GM19452 (cell line): ENCODE measurements around the gene METRN.
"Not testable (repeated sequence)": the region's sequence is repeated elsewhere in the genome, so short reads cannot be mapped to it uniquely, and the experiment has no call there.

Experiments used
- ATAC-seq: cut with Tn5 transposase; IDR thresholded peaks from one replicate; pipeline ENCODE4 v1.9.1; 2021; ENCODE audit not compliant: unreplicated experiment

METRN gene

DNA sequence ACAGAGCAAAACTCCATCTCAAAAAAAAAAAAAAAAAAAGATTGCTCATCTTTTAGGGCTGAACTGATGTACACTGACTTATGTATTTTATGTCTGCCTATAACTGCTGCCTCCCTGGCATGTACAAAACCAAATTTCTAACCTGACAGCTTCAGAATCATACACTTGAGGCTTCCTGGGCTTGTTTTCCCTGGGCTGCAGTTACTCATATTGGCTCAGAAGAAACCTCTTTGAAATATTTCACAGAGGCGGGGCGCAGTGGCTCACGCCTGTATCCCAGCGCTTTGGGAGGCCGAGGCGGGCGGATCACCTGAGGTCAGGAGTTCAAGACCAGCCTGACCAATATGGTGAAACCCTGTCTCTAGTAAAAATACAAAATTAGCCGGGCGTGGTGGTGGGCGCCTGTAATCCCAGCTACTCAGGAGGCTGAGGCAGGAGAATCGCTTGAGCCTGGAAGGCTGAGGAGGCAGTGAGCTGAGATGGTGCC lies 39.2 kb downstream of the METRN start:
- ATAC-seq = not testable (repeated sequence)

DNA sequence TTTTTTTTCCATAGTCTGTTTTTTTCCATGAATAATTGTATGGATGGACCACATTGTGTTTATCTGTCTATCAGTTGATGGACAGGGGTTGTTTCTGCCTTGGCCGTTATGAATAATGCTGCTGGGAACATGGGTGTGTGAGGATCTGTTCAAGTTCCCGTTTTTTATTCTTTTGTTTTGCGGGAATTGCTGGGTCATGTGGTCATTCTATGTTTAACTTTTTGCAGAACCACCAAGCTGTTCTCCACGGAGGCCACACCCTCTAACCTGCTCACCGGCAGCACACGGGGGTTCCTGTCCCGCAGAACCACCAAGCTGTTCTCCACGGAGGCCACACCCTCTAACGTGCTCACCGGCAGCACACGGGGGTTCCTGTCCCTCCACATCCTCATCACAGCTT lies 39.7 kb downstream of the METRN start:
- no peak for ATAC-seq

DNA sequence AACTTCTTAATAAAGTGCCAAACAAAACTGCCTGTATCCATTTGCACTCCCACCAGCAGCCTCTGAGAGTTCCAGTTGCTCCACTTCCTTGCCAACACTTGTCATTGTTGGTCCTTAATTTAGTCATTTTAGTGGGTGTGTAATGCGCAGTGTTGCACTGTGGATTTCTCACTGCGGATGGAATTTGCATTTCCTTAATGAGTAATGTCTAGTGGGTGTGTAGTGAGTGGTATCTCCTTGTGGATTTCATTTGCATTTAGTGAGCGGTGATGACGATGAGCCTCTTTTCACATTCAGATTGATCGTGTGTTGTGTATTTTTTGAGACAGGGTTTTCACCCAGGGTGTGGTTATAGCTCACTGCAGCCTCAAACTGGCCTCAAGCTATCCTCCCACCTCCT lies 41.5 kb downstream of the METRN start:
- ATAC-seq = no peak

DNA sequence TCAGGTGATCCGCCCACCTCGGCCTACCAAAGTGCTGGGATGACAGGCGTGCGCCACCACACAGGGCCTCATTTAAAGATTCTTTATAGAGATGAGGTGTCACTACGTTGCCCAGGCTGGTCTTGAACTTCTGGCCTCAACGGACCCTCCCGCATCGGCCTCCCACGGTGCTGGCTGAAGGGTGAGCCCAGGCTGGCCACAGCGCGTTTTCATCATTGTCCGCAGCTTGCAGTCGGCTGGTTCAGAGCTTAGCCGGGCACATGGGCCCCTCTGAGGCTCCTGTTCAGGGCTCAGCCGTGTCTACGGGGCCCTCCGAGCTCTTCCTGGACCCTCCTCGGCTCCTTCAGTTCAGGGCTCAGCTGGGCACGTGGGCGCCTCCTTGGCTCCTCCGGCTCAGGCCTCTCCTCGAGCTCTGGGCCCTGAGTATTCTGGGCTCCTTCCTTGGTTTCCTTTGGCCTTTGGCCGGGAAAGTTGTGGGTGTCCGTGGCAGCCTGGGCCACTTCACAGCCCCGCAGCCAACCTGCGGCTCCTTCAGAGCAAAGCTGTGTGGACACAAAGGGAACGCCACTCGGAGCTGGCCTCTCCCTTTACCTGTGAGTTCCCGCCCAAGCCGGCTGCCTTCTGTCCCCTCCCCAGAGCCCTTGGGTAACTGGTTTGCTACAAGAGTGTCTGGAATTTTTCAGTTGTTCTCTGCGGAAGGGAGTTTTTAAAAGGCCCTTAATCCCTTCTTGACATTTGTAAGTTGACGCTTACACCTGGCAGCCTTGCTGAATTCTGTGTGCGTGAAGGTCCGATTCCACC lies 44.4 kb downstream of the METRN start:
- no peak for ATAC-seq

DNA sequence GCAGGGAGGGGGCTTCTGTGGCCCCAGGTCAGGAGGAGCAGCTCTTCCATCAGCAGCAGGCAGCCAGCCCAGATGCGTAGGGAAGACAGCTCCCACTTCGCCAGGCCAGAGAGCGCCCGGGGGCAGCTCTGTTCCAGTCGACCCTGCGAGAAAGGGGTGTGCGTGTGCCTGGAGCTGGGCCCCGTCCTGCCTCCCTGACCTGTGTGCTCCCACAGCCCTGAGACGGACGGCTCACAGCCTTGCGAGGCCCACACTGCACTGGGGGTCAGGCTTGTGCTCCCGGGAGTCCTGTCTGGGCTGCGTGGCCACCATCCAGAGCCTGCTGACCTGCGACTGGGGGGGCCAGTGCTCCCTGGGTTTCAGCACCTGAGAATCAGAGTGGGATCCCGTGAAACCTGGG lies 45.1 kb downstream of the METRN start:
- ATAC-seq = no peak

DNA sequence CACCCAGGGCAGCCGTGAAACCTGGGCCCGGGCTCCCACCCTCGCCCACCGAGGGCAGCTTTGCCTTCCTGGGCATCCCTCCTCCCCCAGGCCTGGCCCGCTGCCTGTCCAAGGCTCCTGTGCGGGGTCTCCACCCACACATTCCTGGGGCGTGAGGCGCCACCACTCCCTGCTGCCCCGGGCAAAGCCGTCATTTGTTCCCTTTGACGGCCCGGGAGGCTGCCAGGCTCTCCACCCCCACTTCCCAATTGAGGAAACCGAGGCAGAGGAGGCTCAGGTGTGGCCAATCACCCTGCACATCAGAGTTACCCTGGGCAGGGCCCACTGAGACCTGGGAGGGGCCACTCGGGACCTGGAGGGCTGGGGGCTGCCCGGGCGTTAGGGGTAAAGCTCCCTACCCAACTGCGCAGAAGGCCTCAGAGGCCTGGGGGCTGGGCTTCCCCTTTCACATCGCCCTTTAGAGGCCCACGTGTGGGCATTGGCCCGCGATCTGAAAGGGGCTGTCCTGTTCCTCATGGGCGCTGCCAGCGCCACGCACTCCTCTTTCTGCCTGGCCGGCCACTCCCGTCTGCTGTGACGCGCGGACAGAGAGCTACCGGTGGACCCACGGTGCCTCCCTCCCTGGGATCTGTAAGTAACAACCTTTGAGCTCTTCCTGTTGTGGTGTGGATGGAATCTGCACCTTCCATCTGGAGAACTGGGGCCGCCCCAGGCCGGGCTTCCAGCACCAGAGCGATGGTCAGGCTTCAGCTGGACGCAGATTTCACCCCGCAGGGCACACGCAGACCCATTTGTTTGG lies 45.8 kb downstream of the METRN start, which contains the start of gene MSLN:
TSS of gene MSLN (plus strand) at position 190 of the 799 bp plus-strand sequence. CDS start 1,947 bp downstream, outside the sequence.
- no peak for ATAC-seq

DNA sequence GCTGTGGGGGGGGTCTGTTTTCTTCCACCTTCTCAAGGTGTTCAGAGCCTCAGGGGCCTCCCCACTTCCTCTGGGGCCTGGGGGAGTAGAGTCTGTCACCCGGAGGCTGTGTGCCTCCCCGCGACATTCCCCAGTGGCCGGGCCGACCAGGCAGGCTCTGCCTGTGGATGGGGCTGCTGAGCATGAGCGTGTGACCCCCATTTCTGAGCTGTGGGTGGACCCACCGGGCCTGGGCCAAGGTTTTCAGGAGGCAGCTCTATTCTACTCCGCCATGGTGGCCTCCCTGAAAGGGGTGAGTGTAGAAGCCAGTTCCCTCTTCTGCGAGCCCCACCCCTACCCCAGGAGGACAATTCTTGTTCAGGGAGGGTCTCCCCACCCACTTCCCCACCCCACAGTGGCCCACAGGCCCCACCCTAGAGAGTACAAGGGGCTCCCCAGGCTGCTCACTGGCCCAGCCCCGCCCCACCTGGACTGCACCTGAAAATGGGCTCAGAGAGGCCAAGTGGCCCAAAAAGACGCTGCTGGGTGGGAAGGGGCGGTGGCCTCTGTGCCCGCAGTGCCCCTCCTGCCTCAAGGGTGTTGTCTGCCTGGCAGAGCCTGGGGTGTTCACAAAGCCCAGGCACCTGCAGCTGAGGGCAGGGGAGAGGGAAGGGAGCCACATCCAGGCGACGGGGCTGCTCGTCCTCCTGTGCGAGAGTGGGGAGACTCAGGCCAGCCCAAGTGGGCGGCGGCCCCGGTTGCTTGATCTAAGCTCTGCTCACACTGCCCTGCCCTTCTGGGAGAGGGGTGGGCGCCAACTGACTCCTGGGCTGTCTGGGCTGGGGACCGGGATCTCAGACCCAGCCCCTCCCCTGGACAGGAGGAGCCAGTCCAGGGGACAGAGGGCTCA lies 47.0 kb downstream of the METRN start:
- ATAC-seq = no peak

DNA sequence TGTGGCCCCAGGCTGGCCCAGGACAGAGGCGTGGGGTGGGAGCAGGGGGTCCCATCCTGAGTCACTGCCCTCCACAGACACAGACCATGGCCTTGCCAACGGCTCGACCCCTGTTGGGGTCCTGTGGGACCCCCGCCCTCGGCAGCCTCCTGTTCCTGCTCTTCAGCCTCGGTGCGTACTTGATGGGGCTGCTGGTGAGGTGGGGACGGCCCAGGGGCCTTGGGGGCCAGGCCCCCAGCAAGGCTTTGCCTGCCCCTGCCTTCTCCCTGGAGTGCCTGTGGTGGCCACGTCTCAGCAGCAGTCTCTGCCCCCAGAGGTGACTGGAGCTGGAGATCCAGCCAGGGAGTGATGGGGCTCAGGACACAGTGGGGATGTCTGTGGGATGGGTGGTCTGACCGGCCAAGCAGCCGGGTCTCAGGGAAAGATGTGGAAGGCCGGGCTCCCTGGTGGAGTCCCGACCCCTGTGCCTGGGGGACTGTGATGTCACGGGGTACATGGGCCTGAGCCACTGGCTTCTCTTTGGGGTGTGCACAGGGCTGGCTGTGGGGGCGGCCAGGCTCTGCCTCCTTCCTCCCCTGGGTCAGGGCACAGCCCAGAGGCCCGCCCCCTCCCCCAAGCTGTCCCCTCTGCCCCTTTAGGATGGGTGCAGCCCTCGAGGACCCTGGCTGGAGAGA lies 47.8 kb downstream of the METRN start:
- ATAC-seq = no peak

DNA sequence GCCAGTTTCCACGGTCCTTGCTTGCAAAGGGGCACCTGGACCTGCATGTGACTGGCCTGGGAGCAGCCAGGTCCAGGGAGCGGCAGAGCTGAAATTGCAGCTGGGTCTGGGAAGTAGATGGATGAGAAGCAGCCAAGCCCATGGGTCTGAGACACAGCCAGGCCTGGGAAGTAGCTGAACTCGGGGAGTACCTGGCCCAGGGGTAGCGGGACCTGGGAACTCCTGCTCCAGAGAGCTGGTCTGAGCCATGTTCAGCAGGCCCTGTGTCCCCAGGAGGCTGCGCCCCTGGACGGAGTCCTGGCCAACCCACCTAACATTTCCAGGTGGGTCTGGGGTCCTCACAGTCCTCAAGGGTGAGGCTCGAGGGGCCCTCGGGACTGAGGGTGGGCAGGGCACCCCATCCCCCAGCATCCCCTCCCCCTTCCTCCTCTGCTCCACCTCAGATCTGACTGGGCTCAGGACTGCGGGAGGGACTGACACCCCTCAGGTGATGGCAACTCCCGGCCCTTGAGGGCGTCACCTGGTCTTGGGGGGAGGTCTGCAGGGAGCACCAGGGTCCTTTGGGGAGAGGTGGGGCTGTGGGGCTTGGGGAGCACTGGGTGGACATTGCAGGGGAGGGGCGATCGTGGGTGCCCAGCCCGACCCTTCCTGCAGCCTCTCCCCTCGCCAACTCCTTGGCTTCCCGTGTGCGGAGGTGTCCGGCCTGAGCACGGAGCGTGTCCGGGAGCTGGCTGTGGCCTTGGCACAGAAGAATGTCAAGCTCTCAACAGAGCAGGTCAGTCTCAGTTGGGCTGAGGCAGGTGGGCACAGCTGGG lies 48.7 kb downstream of the METRN start:
- no peak for ATAC-seq

DNA sequence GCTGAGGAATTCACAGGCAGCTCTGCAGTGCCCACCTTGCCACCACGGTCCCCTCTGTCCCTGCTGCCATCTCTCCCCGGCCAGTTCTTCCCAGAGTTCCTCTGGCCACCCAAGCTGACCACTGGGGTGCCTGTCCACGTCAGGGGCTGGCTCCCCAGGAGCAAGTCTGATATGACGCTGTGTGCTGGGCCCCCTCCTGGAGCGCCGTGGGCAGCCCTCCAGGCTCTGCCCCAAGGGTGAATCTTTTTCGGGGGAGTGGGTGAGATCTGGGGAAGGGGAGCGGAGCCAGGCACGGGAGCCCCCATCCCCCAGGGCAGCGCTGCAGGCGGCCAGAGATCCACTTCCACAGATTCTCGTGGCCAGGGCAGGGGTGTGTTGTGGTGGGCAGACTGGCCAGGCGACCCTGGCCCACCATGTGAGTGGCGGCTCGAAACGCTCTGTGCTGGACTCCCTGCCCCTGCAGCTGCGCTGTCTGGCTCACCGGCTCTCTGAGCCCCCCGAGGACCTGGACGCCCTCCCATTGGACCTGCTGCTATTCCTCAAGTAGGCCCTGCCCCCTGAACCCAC lies 49.3 kb downstream of the METRN start:
- no peak for ATAC-seq

DNA sequence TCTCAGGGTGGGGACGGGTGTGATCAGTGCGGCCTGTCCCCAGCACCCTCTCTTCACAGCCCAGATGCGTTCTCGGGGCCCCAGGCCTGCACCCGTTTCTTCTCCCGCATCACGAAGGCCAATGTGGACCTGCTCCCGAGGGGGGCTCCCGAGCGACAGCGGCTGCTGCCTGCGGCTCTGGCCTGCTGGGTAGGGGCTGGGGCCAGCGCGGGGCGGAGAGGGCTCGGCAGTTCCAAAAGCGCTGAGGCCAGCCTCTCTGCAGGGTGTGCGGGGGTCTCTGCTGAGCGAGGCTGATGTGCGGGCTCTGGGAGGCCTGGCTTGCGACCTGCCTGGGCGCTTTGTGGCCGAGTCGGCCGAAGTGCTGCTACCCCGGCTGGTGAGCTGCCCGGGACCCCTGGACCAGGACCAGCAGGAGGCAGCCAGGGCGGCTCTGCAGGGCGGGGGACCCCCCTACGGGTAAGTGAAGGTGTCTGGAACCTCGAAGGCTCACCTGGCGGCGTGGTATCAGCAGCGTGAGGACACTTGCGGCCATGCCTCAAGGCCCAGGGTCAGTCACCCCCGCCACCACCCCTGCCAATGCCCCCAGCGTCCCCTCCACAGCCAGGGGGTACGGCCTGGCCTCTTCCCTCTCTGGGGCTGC lies 50.0 kb downstream of the METRN start:
- ATAC-seq = no peak

DNA sequence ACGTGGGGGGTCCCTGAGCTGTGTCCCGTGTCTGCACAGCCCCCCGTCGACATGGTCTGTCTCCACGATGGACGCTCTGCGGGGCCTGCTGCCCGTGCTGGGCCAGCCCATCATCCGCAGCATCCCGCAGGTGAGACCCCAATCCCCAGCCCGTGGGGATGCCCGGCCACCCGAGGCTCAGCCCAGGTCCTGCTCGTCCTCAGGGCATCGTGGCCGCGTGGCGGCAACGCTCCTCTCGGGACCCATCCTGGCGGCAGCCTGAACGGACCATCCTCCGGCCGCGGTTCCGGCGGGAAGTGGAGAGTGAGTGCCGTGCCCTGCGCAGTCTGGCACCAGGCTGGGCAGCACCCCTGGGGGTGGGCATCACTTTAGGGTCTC lies 50.6 kb downstream of the METRN start:
- no peak for ATAC-seq

DNA sequence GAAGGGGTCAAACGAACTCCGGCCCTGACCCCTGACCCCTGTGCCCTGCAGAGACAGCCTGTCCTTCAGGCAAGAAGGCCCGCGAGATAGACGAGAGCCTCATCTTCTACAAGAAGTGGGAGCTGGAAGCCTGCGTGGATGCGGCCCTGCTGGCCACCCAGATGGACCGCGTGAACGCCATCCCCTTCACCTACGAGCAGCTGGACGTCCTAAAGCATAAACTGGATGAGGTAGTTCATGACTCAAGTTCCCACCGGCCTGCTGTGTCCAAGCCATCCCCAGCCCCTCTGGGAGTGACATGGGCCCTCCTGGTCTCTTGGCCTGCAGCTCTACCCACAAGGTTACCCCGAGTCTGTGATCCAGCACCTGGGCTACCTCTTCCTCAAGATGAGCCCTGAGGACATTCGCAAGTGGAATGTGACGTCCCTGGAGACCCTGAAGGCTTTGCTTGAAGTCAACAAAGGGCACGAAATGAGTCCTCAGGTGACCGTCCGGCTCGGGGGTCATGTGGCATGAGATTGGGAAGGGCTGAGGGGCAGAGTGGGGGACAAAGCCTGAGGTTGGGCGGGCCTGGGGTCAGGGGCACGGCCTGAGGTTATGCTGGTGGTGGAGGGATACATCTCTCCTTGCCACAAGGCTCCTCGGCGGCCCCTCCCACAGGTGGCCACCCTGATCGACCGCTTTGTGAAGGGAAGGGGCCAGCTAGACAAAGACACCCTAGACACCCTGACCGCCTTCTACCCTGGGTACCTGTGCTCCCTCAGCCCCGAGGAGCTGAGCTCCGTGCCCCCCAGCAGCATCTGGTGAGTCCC lies 51.3 kb downstream of the METRN start:
- ATAC-seq = no peak

DNA sequence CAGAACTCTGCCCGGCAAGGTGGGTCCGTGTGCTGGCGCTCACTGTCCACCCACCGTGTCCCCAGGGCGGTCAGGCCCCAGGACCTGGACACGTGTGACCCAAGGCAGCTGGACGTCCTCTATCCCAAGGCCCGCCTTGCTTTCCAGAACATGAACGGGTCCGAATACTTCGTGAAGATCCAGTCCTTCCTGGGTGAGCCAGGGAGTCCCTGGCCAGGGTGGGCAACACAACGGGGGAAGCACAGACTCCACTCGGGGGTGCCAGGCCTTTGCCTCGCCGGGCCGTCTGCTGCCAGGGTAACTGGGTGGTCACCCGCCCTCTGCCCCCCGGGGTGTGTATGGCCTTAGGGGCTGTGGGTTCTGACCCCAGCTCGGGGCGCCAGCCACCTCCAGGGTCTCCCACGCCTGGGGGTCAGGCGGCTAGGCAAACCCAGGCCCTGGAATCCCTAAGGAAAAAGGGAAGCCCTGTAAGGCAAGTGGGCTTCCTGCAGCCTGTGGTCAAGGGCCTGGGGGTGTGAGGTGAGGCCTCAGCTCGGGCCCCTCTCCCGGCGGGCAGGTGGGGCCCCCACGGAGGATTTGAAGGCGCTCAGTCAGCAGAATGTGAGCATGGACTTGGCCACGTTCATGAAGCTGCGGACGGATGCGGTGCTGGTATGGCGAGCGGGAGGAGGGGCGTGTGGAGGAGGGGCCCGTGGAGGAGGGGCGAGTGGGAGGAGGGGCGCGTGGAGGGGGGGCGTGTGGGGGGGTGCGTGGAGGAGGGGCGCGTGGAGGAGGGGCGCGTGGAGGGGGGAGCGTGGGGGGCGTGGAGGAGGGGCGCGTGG lies 52.1 kb downstream of the METRN start:
- no peak for ATAC-seq

DNA sequence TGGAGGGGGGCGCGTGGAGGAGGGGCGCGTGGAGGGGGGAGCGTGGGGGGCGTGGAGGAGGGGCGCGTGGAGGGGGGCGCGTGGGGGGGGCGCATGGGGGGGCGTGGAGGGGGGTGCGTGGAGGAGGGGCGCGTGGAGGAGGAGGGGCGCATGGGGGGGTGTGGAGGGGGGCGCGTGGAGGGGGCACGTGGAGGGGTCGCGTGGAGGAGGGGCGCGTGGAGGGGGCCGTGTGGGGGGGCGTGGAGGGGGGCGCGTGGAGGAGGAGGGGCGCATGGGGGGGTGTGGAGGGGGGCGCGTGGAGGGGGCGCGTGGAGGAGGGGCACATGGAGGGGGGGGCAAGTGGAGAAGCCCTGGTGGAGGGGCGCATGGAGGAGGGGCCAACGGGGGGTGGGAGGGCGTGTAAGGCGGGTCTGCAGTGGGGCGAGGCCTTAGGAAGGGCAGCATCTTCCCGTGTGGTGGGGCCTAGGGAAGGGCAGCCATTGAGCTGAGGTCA lies 52.9 kb downstream of the METRN start:
- no peak for ATAC-seq

DNA sequence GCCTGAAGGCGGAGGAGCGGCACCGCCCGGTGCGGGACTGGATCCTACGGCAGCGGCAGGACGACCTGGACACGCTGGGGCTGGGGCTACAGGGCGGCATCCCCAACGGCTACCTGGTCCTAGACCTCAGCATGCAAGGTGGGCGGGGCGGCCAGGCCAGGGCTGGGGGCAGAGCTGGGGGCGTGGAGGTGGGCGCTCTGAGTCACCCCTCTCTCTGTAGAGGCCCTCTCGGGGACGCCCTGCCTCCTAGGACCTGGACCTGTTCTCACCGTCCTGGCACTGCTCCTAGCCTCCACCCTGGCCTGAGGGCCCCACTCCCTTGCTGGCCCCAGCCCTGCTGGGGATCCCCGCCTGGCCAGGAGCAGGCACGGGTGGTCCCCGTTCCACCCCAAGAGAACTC lies 53.5 kb downstream of the METRN start:
- ATAC-seq = no peak
